Caco-2 (cell line): Measurements from ENCODE around the gene VRK2. TPM values are rescaled to one million over a fixed set of nuclear protein-coding genes. Genes with fewer than 3 reads are reported as not detected.
"Not testable (repeated sequence)": the region's sequence is repeated elsewhere in the genome, so short reads cannot be mapped to it uniquely, and the experiment has no call there.

Experiments
- BruUV-seq: library from RNA; stranded (reverse); fragments of 400-500 nt; replicated peaks from 2 replicates; lab custom pipeline; 2021; lab: Mats Ljungman, UMichigan
- CTCF ChIA-PET: fragments of 300-600 bp; sonication (Branson Sonifier 250); formaldehyde crosslinking; loops from one replicate; lab custom pipeline; 2022; ENCODE audit warnings: antibody characterized with exemption; lab: Charles Lee
- POLR2A ChIA-PET: fragments of 300-600 bp; sonication (Branson Sonifier 250); formaldehyde crosslinking; loops from one replicate; lab custom pipeline; 2022; ENCODE audit warnings: antibody characterized with exemption; lab: Charles Lee
- DNase-seq, 2 experiments: peaks; one replicate each; pipeline versions ENCODE4 v3.0.0 to v3.0.0-alpha.2; 2020 to 2022
- H3K27me3 ChIP-seq: replicated peaks from 2 replicates; pipeline ENCODE4 v1.6.0; 2011; ENCODE audit warnings: low read length; ENCODE audit not compliant: control insufficient read depth, insufficient read depth
- H3K36me3 ChIP-seq: 2 replicates; pipeline ENCODE4 v1.5.1; 2011; ENCODE audit warnings: low read length; ENCODE audit not compliant: control insufficient read depth, insufficient read depth
- H3K4me1 ChIP-seq: fragments of 250-450 bp; sonication (Bioruptor Pico); 2 replicates; pipeline ENCODE4 v1.5.1; 2020; ENCODE audit warnings: mild to moderate bottlenecking
- H3K4me3 ChIP-seq: 2 replicates; pipeline ENCODE4 v1.5.1; 2011; ENCODE audit warnings: low read depth, mild to moderate bottlenecking, control low read depth, low read length
- H3K9me3 ChIP-seq: fragments of 250-450 bp; sonication (Bioruptor Pico); 2 replicates; pipeline ENCODE4 v1.5.1; 2020; ENCODE audit warnings: mild to moderate bottlenecking, moderate library complexity
- H3K27ac Mint-ChIP-seq: one replicate; pipeline ENCODE4 v1.8.0; 2022; ENCODE audit warnings: mixed read lengths; ENCODE audit not compliant: unreplicated experiment
- H3K27me3 Mint-ChIP-seq: one replicate; pipeline ENCODE4 v1.8.0; 2022; ENCODE audit warnings: mixed read lengths; ENCODE audit not compliant: insufficient read depth, unreplicated experiment
- H3K36me3 Mint-ChIP-seq: one replicate; pipeline ENCODE4 v1.8.0; 2022; ENCODE audit warnings: mild to moderate bottlenecking, mixed read lengths; ENCODE audit not compliant: insufficient read depth, unreplicated experiment
- H3K4me1 Mint-ChIP-seq: one replicate; pipeline ENCODE4 v1.8.0; 2022; ENCODE audit warnings: low read depth, mixed read lengths; ENCODE audit not compliant: unreplicated experiment
- H3K4me3 Mint-ChIP-seq: one replicate; pipeline ENCODE4 v1.8.0; 2022; ENCODE audit warnings: mild to moderate bottlenecking, moderate library complexity, mixed read lengths; ENCODE audit not compliant: unreplicated experiment
- H3K9me3 Mint-ChIP-seq: one replicate; pipeline ENCODE4 v1.8.0; 2022; ENCODE audit warnings: mixed read lengths; ENCODE audit not compliant: unreplicated experiment
- CTCF ChIP-seq, 2 experiments: fragments of 200-600 bp in 1 of 2; IDR thresholded peaks; 1 replicate in 1 of 2; 2 replicates in 1 of 2; pipeline versions ENCODE4 v1.5.1 to v1.8.0; 2011 to 2022; ENCODE audit warnings: antibody characterized with exemption in 1 of 2, control low read depth in 1 of 2, inconsistent platforms in 1 of 2, low read depth in 1 of 2, low read length in 1 of 2, mild to moderate bottlenecking in 1 of 2, moderate library complexity in 1 of 2; ENCODE audit not compliant: insufficient read depth in 1 of 2, severe bottlenecking in 1 of 2, unreplicated experiment in 1 of 2
- intact Hi-C: fragments of 100-400 bp; cut with micrococcal nuclease; formaldehyde crosslinking; loops from one replicate; pipeline ENCODE4 v1.10.0; 2022; ENCODE audit not compliant: unreplicated experiment
- total RNA-seq: library from RNA; stranded (reverse); gene quantifications from 2 replicates; pipeline ENCODE4 v1.2.3, GENCODE V29; 2022

Gene VRK2
- total RNA-seq, 1 experiment from 2014 or later = 35.4 TPM

GRCh38 chr2:58110765-58111164 lies 64.2 kb downstream of the VRK2 start:
- CTCF ChIA-PET = no interaction called here
- Mint-ChIP-seq H3K9me3 (no peaks in the 10 kb centered on the region), H3K36me3 (no peaks in the 10 kb centered on the region), H3K27ac (no peak overlapping the region), H3K4me1 (peaks cover 19% of the 10 kb centered on the region), H3K27me3 (no peaks in the 10 kb centered on the region), H3K4me3 (no peak overlapping the region)
- TF ChIP-seq CTCF (IDR thresholded peaks at IDR 0.05; ENCODE audit: insufficient read depth in 1 of 2, low read depth in 1 of 2, low read length in 1 of 2, severe bottlenecking in 1 of 2, unreplicated experiment in 1 of 2) = no peak
- BruUV-seq = no TSS peak
- no peaks in the 10 kb centered on the region for H3K27me3 ChIP-seq
- no peaks in the 10 kb centered on the region for H3K9me3 ChIP-seq
- DNase-seq = peak in 1 of 2 experiments; percentile 16
- intact Hi-C loops = no loop called here
- H3K36me3 ChIP-seq = no peaks in the 10 kb centered on the region
- H3K4me1 ChIP-seq = peaks cover 13% of the 10 kb centered on the region
- no peak overlapping the region for H3K4me3 ChIP-seq
- POLR2A ChIA-PET = no interaction called here

GRCh38 chr2:58113563-58113962 lies 67.0 kb downstream of the VRK2 start:
- H3K27me3 ChIP-seq, H3K4me3 ChIP-seq, H3K9me3 Mint-ChIP-seq, intact Hi-C loops, POLR2A ChIA-PET, H3K9me3 ChIP-seq, H3K4me3 Mint-ChIP-seq, DNase-seq, BruUV-seq, H3K27ac Mint-ChIP-seq, CTCF ChIA-PET, H3K36me3 Mint-ChIP-seq, H3K4me1 Mint-ChIP-seq, H3K36me3 ChIP-seq, H3K27me3 Mint-ChIP-seq: not testable (repeated sequence)
- peaks cover 13% of the 10 kb centered on the region for H3K4me1 ChIP-seq

GRCh38 chr2:58120626-58121229 lies 74.1 kb downstream of the VRK2 start:
- ChIA-PET POLR2A (no interaction called here), CTCF (no interaction called here)
- Mint-ChIP-seq H3K4me1 (peaks cover 7% of the 10 kb centered on the region), H3K4me3 (no peak overlapping the region), H3K9me3 (no peaks in the 10 kb centered on the region), H3K36me3 (peaks cover 5% of the 10 kb centered on the region), H3K27ac (no peak overlapping the region), H3K27me3 (no peaks in the 10 kb centered on the region)
- intact Hi-C loops = no loop called here
- Histone ChIP-seq H3K4me3 (no peak overlapping the region), H3K27me3 (no peaks in the 10 kb centered on the region), H3K9me3 (no peaks in the 10 kb centered on the region), H3K36me3 (no peaks in the 10 kb centered on the region), H3K4me1 (no peaks in the 10 kb centered on the region)
- no peak for TF ChIP-seq CTCF (IDR thresholded peaks at IDR 0.05; ENCODE audit: insufficient read depth in 1 of 2, low read depth in 1 of 2, low read length in 1 of 2, severe bottlenecking in 1 of 2, unreplicated experiment in 1 of 2)
- no peak for DNase-seq
- BruUV-seq = no TSS peak
